Keratinocyte (primary cell): Measurements from ENCODE around the gene RHOT1.

ENCODE experiments used
- CTCF ChIP-seq, 3 experiments: IDR thresholded peaks in 1 of 3; conservative IDR thresholded peaks in 1 of 3; optimal IDR thresholded peaks in 1 of 3; 2 replicates in 2 of 3; 3 replicates in 1 of 3; pipeline versions ENCODE3 to v1.5.1; 2011; ENCODE audit warnings: low read length in 3 of 3, mild to moderate bottlenecking in 3 of 3, moderate library complexity in 2 of 3, control low read depth in 1 of 3, inconsistent platforms in 1 of 3; ENCODE audit not compliant: insufficient read depth in 2 of 3; ENCODE audit errors: extremely low read depth in 1 of 3
- EZH2 ChIP-seq: IDR thresholded peaks from one replicate; pipeline ENCODE4 v1.6.1; 2012; ENCODE audit warnings: inconsistent platforms, mild to moderate bottlenecking, low read length, moderate library complexity

- TF ChIP-seq CTCF (optimal IDR thresholded peaks at IDR 0.05 in 1 of 3, IDR thresholded peaks at IDR 0.05 in 1 of 3, conservative IDR thresholded peaks at IDR 0.05 in 1 of 3; ENCODE audit: extremely low read depth in 1 of 3, insufficient read depth in 2 of 3, low read length in 3 of 3) (no peak), EZH2 (no peak)
Observed at GRCh38 chr17:32215696-32216095, 73.4 kb downstream of the RHOT1 start.
